AG08396 (cell line): ENCODE data around the gene MRPL12.

ENCODE experiments used
- DNase-seq: peaks from one replicate; pipeline ENCODE4 v3.0.0; 2012; ENCODE audit warnings: low spot score, mixed read lengths

MRPL12 gene

DNA sequence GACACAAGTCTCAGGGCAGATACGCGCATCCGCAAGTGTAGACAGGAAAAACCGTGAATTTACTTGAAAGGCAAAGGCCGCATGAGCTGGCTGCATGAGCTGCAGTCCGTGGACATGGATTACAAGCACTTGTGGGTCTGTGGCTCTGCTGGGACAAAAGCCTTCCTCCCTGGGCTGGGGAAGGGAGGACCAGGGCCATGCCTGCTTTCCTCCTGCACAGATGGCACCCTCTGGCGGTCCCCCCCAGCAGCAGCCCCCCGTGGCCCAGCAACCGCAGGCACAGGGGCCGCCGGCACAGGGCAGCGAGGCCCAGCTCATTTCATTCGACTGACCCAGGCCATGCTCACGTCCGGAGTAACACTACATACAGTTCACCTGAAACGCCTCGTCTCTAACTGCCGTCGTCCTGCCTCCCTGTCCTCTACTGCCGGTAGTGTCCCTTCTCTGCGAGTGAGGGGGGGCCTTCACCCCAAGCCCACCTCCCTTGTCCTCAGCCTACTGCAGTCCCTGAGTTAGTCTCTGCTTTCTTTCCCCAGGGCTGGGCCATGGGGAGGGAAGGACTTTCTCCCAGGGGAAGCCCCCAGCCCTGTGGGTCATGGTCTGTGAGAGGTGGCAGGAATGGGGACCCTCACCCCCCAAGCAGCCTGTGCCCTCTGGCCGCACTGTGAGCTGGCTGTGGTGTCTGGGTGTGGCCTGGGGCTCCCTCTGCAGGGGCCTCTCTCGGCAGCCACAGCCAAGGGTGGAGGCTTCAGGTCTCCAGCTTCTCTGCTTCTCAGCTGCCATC, 1.7 kb upstream of the MRPL12 start:
- DNase-seq: no peak

DNA sequence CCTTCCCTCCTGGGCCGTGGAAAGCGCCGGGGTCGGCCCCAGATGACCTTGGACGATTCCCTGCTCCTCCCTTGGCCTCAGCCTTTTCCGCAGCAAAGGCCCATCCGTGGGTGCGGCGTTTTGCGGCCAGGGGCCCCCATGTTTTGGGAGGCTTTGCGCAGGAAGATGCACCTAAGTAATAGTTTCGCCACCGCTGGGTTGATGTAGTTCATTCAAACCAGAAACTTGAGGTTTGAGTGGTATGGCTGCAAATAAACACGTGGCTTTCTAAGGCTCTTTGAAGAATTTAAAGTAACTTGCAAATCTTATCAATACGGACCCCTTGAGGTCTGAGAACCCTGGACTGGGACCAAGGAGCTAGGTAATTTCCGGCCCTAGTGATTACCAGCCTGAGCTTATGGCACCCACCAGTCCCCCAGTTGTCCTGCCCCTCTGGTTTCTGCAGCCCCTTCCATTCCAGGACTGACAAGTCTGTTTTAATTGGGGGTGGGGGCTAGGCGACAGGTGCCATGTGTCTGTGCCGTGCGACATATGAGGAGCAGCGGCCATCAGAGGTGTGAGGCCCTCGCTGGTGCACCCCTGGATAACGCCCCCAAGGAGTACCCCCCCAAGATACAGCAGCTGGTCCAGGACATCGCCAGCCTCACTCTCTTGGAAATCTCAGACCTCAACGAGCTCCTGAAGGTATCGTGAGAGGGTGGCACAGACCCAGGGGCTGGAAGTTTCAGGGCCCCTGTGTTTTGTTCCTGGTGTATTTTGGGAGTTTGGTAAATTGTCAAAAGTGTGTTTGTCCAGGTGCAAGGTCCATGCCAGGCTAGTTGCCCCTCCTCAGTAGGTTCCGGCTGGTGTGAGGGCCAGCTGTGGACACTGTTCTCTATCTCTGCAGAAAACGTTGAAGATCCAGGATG, 834 bp downstream of the MRPL12 start:
- no peak for DNase-seq

DNA sequence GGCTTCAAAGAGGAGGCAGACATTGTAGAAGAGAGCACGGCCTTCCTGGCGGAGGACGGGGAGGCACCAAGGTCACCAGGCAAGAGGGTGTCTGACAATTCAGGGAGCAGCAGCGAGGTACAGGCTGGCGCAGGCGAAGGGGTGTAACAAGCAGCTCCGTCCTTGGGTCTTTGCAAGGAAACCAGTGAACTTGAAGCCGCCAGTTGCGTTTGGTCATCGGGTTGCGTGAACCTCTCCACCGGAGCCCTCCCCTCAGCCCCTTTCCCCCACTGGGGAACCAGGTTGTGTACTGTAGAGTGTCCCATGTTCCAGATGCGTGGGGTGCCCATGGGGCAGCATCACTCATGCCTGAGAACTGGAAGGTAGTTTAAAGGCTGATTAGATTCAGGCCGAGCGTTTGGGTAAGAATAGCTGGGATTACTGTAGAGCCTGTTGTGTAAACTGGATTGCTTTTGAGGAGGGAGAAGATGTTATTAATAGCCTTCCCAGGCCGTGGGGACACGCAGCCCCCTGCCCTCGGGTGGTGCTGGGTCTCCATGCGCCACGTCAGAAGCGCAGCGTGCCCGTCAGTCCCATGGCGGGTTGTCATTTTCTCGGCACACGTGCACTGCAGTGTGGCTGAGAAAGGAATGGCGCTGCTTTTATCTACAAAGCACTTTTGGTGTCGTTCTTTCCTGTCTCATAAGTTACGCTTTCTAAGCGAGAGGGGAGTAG, 2.5 kb downstream of the MRPL12 start:
- no peak for DNase-seq

DNA sequence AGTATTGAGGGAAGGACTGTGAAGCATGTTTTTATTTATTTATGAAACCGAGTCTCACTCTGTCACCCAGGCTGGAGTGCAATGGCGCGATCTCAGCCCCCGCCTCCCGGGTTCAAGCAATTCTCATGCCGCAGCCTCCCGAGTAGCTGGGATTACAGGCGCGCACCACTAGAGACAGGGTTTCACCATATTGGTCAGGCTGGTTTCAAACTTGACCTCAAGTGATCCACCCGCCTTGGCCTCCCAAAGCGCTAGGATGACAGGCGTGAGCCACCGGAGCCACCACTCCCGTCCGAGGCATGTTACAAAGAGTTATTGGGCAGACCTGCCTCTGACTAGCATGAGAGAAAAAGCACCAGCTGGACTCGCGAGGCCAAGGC, 3.1 kb downstream of the MRPL12 start:
- DNase-seq: no peak

DNA sequence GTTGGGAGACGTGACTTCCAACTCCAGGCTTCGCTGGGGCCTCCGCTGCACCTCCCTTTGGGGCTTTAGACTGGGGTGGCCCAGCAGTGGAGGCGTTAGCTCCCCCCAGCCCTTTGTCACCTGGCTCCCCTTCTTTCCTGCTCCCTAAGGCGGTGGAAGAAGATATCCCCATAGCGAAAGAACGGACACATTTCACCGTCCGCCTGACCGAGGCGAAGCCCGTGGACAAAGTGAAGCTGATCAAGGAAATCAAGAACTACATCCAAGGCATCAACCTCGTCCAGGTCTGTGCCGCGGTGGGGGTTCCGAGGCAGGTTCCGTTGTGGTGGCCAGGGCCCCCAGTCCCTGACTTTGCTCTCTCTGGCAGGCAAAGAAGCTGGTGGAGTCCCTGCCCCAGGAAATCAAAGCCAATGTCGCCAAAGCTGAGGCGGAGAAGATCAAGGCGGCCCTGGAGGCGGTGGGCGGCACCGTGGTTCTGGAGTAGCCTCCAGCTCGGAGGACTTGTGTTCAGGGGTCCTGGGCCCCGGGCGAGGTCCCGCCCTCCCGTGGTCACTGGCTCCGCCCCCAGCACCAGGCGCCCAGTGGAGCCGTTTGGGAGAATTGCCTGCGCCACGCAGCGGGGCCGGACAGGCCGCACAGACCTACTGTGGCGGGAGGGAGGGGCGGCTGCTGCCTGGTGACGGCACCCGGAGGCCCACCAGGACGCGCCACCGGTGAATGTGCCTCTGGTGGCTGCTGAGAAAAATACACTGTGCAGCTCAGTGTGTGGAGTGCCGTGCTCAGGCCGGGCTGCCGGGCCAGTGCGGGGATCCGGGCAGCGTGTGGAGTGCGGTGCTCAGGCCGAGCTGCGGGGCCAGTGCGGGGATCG, 3.8 kb downstream of the MRPL12 start:
- DNase-seq: no peak

DNA sequence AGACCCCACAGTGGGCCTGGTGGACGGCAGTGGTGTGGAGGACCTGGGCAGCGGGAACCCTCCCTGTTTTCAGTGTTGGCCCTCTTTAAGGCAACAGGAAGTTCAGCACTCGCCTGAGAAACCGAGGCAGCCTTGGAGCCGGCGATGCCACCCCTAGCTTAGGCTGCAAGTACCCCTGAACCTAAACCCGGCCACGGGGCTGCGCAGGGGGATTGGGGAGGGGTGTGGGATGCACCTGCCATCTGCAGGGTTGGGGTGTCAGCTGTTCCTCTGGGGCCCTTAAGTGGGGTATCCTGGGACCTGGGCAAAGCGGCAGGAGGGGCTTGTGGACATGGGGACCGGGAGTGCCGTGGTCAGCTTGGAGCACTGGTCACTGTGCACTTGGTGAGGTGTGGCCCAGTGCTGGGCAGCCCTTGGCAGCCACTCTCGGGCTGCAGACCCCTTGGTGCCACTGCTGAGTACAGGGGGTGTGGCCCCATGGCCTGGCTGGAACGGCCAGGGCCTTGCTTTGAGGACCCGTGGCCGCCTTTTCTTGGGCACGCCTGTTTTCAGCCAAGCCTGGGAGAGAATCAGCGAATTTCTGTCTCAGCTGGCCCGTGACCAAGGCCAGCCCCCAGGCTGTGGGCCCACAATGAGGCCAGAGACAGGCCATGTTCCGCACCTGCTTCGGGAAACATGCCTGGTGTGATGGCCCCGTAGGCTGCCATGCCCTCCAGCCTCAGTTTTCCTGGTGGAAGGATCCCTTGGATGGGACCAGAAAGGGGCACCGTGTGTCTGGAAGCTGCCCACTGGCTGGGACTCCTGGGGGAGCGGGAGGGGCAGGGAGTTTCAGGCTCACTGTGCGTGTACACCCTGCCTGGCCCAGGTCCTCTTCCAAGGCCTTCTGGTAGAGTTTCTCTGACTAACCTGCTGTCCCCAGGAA, 4.8 kb downstream of the MRPL12 start:
- DNase-seq: no peak

- no peak for DNase-seq
Observed at GRCh38 chr17:81708739-81709185, 5.6 kb downstream of the MRPL12 start.

DNA sequence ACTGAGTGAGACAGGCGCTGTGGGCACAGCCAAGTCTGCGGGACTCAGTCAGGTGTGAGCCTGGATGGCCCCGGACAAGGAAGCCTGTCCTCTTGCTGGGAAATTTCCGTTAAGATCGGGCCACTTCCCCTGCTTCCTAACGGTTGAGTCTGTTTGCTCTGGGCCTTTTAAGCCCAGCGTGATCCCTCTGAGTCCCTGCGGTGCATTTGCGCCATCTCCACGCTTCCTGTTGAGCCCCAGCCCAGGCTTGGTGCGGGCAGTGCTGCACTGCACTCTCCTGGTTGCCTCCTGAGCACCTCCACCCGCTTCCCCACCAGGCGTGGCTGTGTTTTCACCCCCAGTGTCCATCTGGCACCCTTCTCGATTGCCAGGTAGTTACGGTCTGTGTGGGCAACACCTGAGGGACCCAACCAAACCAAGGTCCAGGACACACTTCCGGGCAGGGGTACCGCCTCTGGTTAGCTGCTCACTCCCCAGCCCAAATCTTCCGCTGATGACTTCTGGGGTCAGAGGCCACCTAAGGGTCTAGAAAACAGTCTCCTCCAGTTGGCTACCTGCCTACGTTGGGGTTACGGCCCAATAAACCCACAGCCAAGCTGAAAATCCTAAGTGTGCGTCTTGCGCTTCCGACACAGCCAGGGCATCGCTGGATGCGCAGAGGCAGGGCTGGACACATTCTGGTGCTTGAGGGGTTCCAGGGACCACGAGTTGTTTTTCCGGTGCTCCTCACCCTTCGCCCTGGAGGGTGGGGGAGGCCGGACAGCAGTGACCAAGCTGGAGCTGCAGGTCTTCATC, 7.5 kb downstream of the MRPL12 start:
- no peak for DNase-seq

DNA sequence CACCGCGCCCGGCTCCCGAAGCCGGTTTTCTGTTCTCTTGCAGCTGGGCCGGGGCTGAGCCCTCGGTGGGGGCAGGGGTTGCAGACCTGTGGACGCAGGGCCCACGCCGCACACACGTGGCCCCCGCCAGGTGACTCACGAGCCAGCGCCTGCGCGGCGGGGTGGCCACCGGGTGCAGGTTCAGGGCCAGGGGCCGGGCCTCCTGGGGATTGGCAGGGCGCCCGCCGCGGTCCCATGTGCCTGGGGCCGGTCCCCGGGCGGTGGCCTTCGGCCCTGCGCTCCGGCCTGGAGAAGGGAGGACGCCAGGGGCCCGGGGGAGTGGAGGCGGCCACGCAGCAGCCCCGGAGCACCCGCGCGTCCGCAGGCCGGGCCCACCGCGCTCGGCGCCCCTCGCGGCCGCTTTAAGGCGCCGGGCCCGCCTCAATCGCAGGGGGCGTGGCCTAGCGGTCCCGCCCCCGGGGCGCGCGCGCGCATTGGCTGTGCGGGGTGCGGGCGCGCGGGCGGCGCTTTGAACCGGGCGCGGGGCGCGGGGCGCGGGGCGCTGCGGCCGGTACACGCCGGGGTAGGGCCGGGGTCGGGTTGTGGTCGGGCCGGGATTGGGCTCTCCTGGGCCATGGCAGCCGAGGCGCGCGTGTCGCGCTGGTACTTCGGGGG, 8.8 kb downstream of the MRPL12 start, which contains the start of gene SLC25A10:
Gene SLC25A10 (plus strand): TSS at position 471 of the 654 bp plus-strand sequence. CDS start 143 bp downstream, at position 614.
- peak; percentile 96 for DNase-seq

DNA sequence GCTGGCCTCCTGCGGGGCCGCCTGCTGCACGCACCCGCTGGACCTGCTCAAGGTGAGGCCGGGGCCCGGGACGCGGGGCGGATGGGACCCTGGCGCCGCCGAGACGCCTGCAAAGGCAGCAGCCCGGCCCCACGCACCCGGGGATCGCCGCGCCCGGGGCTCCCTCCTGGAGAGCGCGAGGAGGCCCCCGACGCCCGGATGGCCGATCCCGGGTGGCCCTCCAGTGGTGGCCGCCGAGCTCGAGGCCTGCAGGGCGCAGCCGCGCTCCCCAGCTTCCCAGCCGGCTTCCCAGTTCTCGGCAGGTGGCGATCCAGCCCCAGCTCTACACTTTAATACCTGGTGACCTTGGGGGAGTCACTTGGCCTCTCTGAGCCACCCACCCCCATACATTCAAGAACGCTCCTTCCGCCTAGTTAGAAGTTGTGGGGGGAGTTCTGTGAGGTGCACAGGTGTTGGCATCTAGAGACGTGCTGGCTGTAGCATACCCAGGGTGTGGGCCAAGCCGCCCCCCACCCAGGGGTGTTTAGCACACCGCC, 9.4 kb downstream of the MRPL12 start:
- DNase-seq: peak; percentile 87

DNA sequence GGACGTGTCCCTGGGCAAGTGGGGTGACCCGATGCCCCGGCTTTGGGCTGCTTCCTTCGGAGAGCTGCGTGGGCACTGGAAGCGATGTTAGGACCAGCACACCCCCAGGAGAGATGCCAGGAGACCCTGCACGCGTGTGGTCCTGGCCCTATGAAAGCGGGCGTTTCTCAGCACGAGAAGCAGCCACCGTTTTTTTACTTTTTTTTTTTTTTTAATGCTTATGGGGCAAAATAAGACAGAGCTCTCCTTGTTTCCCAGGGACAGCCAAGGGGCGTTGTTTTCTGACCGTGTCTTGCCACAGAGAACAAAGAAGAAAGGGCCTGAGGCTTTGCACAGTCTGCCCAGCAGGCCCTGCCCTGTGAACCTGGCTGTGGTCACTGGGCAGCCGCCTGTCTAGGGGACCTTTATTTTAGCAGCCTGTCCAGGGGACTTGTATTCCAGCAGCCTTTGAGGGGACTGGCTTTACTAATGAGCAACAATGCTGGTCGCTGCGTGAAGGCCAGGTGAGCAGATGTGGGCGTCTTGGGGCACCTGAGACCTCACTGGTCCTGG, 9.9 kb downstream of the MRPL12 start:
- DNase-seq: no peak

GRCh38 chr17:81713556-81714411, 10.6 kb downstream of the MRPL12 start:
- no peak for DNase-seq

- no peak for DNase-seq
Observed at GRCh38 chr17:81714412-81715106, 11.4 kb downstream of the MRPL12 start.

- no peak for DNase-seq
Observed at GRCh38 chr17:81715107-81715871, 12.1 kb downstream of the MRPL12 start.

DNA sequence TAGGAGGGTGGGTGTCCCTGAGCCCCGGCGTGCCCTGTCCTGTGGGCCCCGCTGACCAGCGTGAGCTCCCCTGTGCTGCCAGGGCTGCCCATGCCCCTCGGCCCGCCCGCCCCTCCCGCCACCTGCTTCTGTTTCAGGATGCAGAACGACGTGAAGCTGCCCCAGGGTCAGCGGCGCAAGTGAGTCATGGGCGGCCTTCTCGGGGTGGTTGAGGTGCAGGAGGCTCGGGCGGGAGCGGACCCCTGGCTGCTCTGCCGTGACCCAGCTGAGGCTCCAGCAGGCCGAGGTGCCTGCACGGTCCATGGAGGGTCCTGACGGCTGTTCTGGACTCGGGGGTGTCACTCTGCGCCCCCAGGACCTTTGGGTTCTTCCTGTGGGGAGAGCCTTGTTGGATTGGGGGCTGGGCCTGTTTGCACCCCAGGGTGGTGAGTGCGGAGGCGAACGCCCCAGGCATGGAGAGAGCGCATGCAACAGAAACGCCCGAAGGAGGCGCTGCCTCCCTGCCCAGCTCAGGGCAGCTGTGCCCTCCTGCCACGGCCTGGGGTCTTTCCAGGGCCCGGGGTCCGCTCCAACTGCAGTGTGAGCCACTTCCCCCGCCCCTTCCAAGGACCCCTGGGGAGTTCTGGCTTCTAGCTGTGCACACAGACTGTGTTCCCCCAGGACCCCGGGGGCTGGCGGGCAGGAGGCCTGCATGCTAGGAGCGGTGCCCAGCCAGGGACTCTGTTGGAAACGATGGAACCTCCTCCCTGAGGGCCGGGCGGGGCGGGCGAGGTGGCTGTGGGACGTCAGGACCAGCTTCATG, 12.9 kb downstream of the MRPL12 start:
- no peak for DNase-seq
